Keratinocyte (primary cell): Measurements from ENCODE around the gene OPTC. TPM values are rescaled to one million over a fixed set of nuclear protein-coding genes. Genes with fewer than 3 reads are reported as not detected.

Experiments used
- DNase-seq: peaks from one replicate; pipeline ENCODE4 v3.0.0-alpha.2; 2011; ENCODE audit warnings: low read depth, missing footprints, low spot score
- FAIRE-seq: peaks from 2 replicates; lab custom pipeline; 2011; peaks lifted over from hg19 to GRCh38; lab: Jason Lieb, UNC
- H2AFZ ChIP-seq: 2 replicates; pipeline ENCODE4 v1.6.0; 2012; ENCODE audit warnings: low read length, control low read depth, inconsistent platforms; ENCODE audit not compliant: control insufficient read depth
- H3K27ac ChIP-seq: 2 replicates; pipeline ENCODE4 v1.5.1; 2011; ENCODE audit warnings: low read length; ENCODE audit not compliant: control insufficient read depth, insufficient read depth
- H3K27me3 ChIP-seq: 3 replicates; pipeline ENCODE4 v1.6.0; 2011; ENCODE audit warnings: low read length; ENCODE audit not compliant: control insufficient read depth, insufficient read depth; ENCODE audit errors: extremely low read depth
- H3K36me3 ChIP-seq, 2 experiments: 2 replicates in 1 of 2; 3 replicates in 1 of 2; pipeline ENCODE4 v1.5.1; 2011; ENCODE audit warnings: low read length in 2 of 2, mild to moderate bottlenecking in 1 of 2; ENCODE audit not compliant: control insufficient read depth in 2 of 2, insufficient read depth in 2 of 2; ENCODE audit errors: extremely low read depth in 1 of 2
- H3K4me1 ChIP-seq: 3 replicates; pipeline ENCODE4 v1.5.1; 2011; ENCODE audit warnings: low read length; ENCODE audit not compliant: control insufficient read depth, insufficient read depth; ENCODE audit errors: extremely low read depth
- H3K4me2 ChIP-seq: 3 replicates; pipeline ENCODE4 v1.6.0; 2011; ENCODE audit warnings: low read depth, low read length; ENCODE audit not compliant: control insufficient read depth, insufficient read depth; ENCODE audit errors: extremely low read depth
- H3K4me3 ChIP-seq, 3 experiments: fragments of 200-600 bp in 1 of 3; sonication (generic) in 1 of 3; 2 replicates in 2 of 3; 3 replicates in 1 of 3; pipeline ENCODE4 v1.5.1; 2011 to 2016; ENCODE audit warnings: low read length in 3 of 3, mild to moderate bottlenecking in 3 of 3, control low read depth in 2 of 3, inconsistent platforms in 1 of 3, low read depth in 1 of 3, mixed read lengths in 1 of 3, mixed run types in 1 of 3, moderate library complexity in 1 of 3; ENCODE audit not compliant: control insufficient read depth in 2 of 3, insufficient read depth in 2 of 3; ENCODE audit errors: extremely low read depth in 1 of 3
- H3K79me2 ChIP-seq: 2 replicates; pipeline ENCODE4 v1.6.0; 2012; ENCODE audit warnings: low read length; ENCODE audit not compliant: control insufficient read depth, insufficient read depth
- H3K9ac ChIP-seq: 3 replicates; pipeline ENCODE4 v1.6.0; 2011; ENCODE audit warnings: low read length; ENCODE audit not compliant: control insufficient read depth, insufficient read depth; ENCODE audit errors: extremely low read depth
- H3K9me1 ChIP-seq: 3 replicates; pipeline ENCODE4 v1.6.0; 2011; ENCODE audit warnings: low read length; ENCODE audit not compliant: control insufficient read depth, insufficient read depth; ENCODE audit errors: extremely low read depth
- H3K9me3 ChIP-seq: 2 replicates; pipeline ENCODE4 v1.5.1; 2012; ENCODE audit warnings: low read depth, low read length; ENCODE audit not compliant: control insufficient read depth
- H4K20me1 ChIP-seq: 3 replicates; pipeline ENCODE4 v1.6.0; 2011; ENCODE audit warnings: low read length; ENCODE audit not compliant: control insufficient read depth, insufficient read depth; ENCODE audit errors: extremely low read depth
- EZH2 ChIP-seq: IDR thresholded peaks from one replicate; pipeline ENCODE4 v1.6.1; 2012; ENCODE audit warnings: inconsistent platforms, mild to moderate bottlenecking, low read length, moderate library complexity
- dilution Hi-C: fragments of 300-500 bp; cut with MboI; formaldehyde crosslinking; loops from one replicate; pipeline ENCODE4 v1.7.0; 2020; ENCODE audit warnings: low sequenced_read_pairs; ENCODE audit not compliant: extremely low pct_ligation_motif_present
- polyA plus RNA-seq, 5 experiments: library from polyadenylated mRNA; depleted of rRNA in 3 of 5; stranded (reverse) in 3 of 5; stranded (forward) in 1 of 5; unstranded in 1 of 5; fragments of >200 nt; gene quantifications; 1 replicate in 1 of 5; 2 replicates in 3 of 5; 3 replicates in 1 of 5; pipeline versions ENCODE4 v1.2.1 to v1.2.3, GENCODE V29; 2011 to 2012; ENCODE audit warnings: missing spikeins in 2 of 5, low read depth in 1 of 5, low replicate concordance in 1 of 5
- TF ChIP-seq, protein P1 (sequence below), 3 experiments: IDR thresholded peaks in 1 of 3; conservative IDR thresholded peaks in 1 of 3; optimal IDR thresholded peaks in 1 of 3; 2 replicates in 2 of 3; 3 replicates in 1 of 3; pipeline versions ENCODE3 to v1.5.1; 2011; ENCODE audit warnings: low read length in 3 of 3, mild to moderate bottlenecking in 3 of 3, moderate library complexity in 2 of 3, control low read depth in 1 of 3, inconsistent platforms in 1 of 3; ENCODE audit not compliant: insufficient read depth in 2 of 3; ENCODE audit errors: extremely low read depth in 1 of 3

OPTC gene
- polyA plus RNA-seq, 1 donor (not counting 4 experiments of a cell fraction or from before 2014, with no cell fraction given): not detected

- Histone ChIP-seq H4K20me1 (no peaks in the 10 kb centered on the region), H3K9ac (no peak overlapping the region), H3K4me1 (peaks cover 36% of the 10 kb centered on the region), H3K36me3 (no peaks in the 10 kb centered on the region), H3K9me1 (no peaks in the 10 kb centered on the region), H3K4me2 (no peak overlapping the region), H3K27ac (no peak overlapping the region), H3K9me3 (no peaks in the 10 kb centered on the region), H3K4me3 (no peak overlapping the region), H3K27me3 (no peaks in the 10 kb centered on the region), H3K79me2 (no peaks in the 10 kb centered on the region), H2AFZ (no peak overlapping the region)
- dilution Hi-C loops: no loop called here
- DNase-seq (no peak), FAIRE-seq (no peak)
- TF ChIP-seq EZH2: no peak
- TF ChIP-seq, protein P1, sequence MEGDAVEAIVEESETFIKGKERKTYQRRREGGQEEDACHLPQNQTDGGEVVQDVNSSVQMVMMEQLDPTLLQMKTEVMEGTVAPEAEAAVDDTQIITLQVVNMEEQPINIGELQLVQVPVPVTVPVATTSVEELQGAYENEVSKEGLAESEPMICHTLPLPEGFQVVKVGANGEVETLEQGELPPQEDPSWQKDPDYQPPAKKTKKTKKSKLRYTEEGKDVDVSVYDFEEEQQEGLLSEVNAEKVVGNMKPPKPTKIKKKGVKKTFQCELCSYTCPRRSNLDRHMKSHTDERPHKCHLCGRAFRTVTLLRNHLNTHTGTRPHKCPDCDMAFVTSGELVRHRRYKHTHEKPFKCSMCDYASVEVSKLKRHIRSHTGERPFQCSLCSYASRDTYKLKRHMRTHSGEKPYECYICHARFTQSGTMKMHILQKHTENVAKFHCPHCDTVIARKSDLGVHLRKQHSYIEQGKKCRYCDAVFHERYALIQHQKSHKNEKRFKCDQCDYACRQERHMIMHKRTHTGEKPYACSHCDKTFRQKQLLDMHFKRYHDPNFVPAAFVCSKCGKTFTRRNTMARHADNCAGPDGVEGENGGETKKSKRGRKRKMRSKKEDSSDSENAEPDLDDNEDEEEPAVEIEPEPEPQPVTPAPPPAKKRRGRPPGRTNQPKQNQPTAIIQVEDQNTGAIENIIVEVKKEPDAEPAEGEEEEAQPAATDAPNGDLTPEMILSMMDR (optimal IDR thresholded peaks at IDR 0.05 in 1 of 3, IDR thresholded peaks at IDR 0.05 in 1 of 3, conservative IDR thresholded peaks at IDR 0.05 in 1 of 3; ENCODE audit: extremely low read depth in 1 of 3, insufficient read depth in 2 of 3, low read length in 3 of 3): no peak
Observed at GRCh38 chr1:203531063-203531462, 37.1 kb downstream of the OPTC start.

DNA sequence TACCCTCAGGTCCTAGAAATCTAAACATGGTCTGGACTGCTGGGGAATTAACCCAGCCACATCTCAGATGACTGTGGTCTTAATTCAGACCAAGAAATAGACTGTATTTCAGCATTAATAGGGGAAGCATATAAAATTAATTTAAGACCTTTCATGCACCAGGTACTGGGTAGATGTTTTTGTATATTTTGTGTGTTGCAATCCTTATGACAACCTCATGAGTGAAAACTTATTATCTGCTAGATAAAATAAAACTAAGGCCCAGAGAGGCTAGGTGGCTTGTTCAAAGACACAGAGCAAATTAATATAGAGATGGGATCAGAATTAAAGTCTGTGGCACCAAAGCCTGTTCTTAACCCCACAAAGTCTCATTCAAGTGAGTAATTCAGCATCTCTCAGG lies 40.1 kb downstream of the OPTC start:
- TF ChIP-seq, protein P1 (optimal IDR thresholded peaks at IDR 0.05 in 1 of 3, IDR thresholded peaks at IDR 0.05 in 1 of 3, conservative IDR thresholded peaks at IDR 0.05 in 1 of 3; ENCODE audit: extremely low read depth in 1 of 3, insufficient read depth in 2 of 3, low read length in 3 of 3): no peak
- no peak for TF ChIP-seq EZH2
- H3K4me2 ChIP-seq: peak overlapping the region; percentile 63
- DNase-seq (no peak), FAIRE-seq (no peak)
- H3K79me2 ChIP-seq: no peaks in the 10 kb centered on the region
- no peak overlapping the region for H3K4me3 ChIP-seq
- no peaks in the 10 kb centered on the region for H4K20me1 ChIP-seq
- H3K4me1 ChIP-seq: peaks cover 38% of the 10 kb centered on the region
- H3K9me1 ChIP-seq: no peaks in the 10 kb centered on the region
- H2AFZ ChIP-seq: no peak overlapping the region
- no peaks in the 10 kb centered on the region for H3K27me3 ChIP-seq
- peak overlapping the region; percentile 51 for H3K27ac ChIP-seq
- H3K9ac ChIP-seq: no peak overlapping the region
- dilution Hi-C loops: no loop called here
- H3K9me3 ChIP-seq: no peaks in the 10 kb centered on the region
- H3K36me3 ChIP-seq: no peaks in the 10 kb centered on the region
